ENCODE data around the gene HSPB2.
"Not testable (repeated sequence)": the region's sequence is repeated elsewhere in the genome, so short reads cannot be mapped to it uniquely, and the experiment has no call there.

Gene HSPB2

GRCh38 chr11:111878849-111879636 lies 33.5 kb upstream of the HSPB2 start, which contains the start of the genes CFAP68 and FDXACB1:
Gene CFAP68, plus strand, starts transcription at chr11:111879541. Its CDS starts 20 bp downstream, at chr11:111879561.
Gene FDXACB1, minus strand, starts transcription at chr11:111879165. Its CDS starts 33 bp downstream, at chr11:111879132.
- TF ChIP-seq, protein P1, sequence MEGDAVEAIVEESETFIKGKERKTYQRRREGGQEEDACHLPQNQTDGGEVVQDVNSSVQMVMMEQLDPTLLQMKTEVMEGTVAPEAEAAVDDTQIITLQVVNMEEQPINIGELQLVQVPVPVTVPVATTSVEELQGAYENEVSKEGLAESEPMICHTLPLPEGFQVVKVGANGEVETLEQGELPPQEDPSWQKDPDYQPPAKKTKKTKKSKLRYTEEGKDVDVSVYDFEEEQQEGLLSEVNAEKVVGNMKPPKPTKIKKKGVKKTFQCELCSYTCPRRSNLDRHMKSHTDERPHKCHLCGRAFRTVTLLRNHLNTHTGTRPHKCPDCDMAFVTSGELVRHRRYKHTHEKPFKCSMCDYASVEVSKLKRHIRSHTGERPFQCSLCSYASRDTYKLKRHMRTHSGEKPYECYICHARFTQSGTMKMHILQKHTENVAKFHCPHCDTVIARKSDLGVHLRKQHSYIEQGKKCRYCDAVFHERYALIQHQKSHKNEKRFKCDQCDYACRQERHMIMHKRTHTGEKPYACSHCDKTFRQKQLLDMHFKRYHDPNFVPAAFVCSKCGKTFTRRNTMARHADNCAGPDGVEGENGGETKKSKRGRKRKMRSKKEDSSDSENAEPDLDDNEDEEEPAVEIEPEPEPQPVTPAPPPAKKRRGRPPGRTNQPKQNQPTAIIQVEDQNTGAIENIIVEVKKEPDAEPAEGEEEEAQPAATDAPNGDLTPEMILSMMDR (IDR thresholded peaks at IDR 0.05; ENCODE audit: borderline replicate concordance, insufficient read depth, low read depth, low read length): peak; percentile 95

DNA sequence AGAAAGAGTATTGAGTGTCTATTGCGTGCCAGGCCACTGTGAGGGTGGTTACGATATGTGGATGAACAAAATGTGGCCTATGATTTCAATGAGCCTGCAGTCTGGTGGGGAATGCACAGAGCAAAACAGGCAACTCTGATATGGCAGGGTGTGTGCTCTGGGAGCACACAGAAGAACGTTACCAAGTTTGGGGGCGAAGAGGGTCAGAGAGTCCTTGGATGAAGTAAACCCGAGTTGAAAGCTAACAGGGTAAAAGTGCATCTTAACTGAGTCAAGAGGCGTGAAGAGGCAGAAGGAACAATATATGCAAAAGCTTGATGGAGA lies 32.9 kb upstream of the HSPB2 start:
- TF ChIP-seq, protein P1 (IDR thresholded peaks at IDR 0.05; ENCODE audit: borderline replicate concordance, insufficient read depth, low read depth, low read length): no peak

More at GRCh38 chr11:111878849-111879636, 33.5 kb upstream of the HSPB2 start, which contains the start of the genes CFAP68 and FDXACB1:
- peak within 1 kb of the TSS; percentile 63 for H3K4me3 ChIP-seq (ENCODE audit: low read depth, low read length)

GRCh38 chr11:111882202-111882601 lies 30.3 kb upstream of the HSPB2 start:
- H3K4me3 ChIP-seq (ENCODE audit: low read depth, low read length): no peak overlapping the region
- TF ChIP-seq, protein P1 (IDR thresholded peaks at IDR 0.05; ENCODE audit: borderline replicate concordance, insufficient read depth, low read depth, low read length): no peak

More for the DNA sequence above, 32.9 kb upstream of the HSPB2 start:
- peak overlapping the region; percentile 63 for H3K4me3 ChIP-seq (ENCODE audit: low read depth, low read length)

GRCh38 chr11:111885053-111885452 lies 27.5 kb upstream of the HSPB2 start:
- H3K4me3 ChIP-seq (ENCODE audit: low read depth, low read length): not testable (repeated sequence)

- TF ChIP-seq, protein P1 (IDR thresholded peaks at IDR 0.05; ENCODE audit: borderline replicate concordance, insufficient read depth, low read depth, low read length): no peak
- H3K4me3 ChIP-seq (ENCODE audit: low read depth, low read length): no peak overlapping the region
Measured at GRCh38 chr11:111886032-111886431, 26.5 kb upstream of the HSPB2 start.

DNA sequence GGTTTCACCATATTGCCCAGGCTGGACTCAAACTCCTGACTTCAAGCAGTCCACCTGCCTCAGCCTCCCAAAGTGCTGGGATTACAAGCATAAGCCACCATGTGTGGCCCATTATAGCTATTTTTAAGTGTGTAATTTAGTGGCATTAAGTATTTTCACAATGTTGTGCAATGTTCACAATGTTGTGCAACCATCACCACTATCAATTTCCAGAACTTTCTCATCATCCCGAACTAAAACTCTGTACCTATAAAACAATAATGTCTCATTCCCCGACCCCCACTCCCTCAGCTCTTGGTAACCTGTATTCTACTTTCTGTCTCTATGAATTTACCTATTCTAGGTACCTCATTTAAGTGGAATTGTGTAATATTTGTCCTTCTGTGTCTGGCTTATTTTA lies 25.7 kb upstream of the HSPB2 start:
- no peak overlapping the region for H3K4me3 ChIP-seq (ENCODE audit: low read depth, low read length)
- TF ChIP-seq, protein P1 (IDR thresholded peaks at IDR 0.05; ENCODE audit: borderline replicate concordance, insufficient read depth, low read depth, low read length): no peak

- H3K4me3 ChIP-seq (ENCODE audit: low read depth, low read length): no peak overlapping the region
- TF ChIP-seq, protein P1 (IDR thresholded peaks at IDR 0.05; ENCODE audit: borderline replicate concordance, insufficient read depth, low read depth, low read length): no peak
Measured at GRCh38 chr11:111905411-111905810, 7.1 kb upstream of the HSPB2 start.

Measured in GM12875 (cell line).